Lower leg skin (tissue), 3 donors: ENCODE measurements around the gene HSPG2.
"Not testable (repeated sequence)": the region's sequence is repeated elsewhere in the genome, so short reads cannot be mapped to it uniquely, and the experiment has no call there.

Experiments used
- CTCF ChIP-seq, 3 donors: fragments of 450-650 bp; IDR thresholded peaks; one replicate each; pipeline ENCODE4 v1.5.1; 2016; ENCODE audit warnings: antibody characterized with exemption in 3 of 3, mild to moderate bottlenecking in 3 of 3, moderate library complexity in 2 of 3
- POLR2A ChIP-seq, 2 donors: fragments of 450-650 bp; IDR thresholded peaks; one replicate each; pipeline ENCODE4 v1.6.1; 2016 to 2017; ENCODE audit warnings: antibody characterized with exemption in 2 of 2, mild to moderate bottlenecking in 1 of 2, moderate library complexity in 1 of 2

DNA sequence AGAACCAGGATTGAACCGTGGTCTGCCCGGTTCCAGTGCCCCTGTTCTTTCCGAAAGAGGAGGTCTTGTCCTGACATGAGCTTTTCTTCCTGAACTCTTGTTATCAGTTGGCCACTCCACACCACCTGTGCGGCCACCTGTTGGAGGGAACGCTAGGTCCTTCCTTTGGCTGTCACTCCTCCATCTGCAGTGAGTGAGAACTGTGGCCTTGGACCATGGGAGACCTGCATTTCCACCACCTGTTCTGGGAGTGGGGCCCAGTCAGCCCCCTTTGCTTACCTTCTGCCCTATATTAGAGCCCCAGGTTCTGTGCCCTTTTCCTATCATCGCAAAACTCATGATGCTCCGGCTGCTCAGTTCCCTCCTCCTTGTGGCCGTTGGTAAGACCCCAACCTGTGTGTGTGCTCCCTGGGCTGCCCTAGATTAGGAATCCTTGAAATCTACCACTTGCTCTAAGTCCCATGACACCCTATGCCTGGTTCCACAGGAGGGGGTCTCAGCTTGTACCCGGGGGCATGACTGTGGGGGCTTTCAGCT lies 39.7 kb upstream of the HSPG2 start, which contains the start of gene CELA3B:
- TF ChIP-seq CTCF, POLR2A (IDR thresholded peaks at IDR 0.05): not testable (repeated sequence)
